BLaER1 treated with 17β-estradiol and CSF1 and Interleukin-3, amounts not matched to agents 10 nM and 100 nM (cell line): ENCODE results near the gene ANKRD29.
"Not testable (repeated sequence)": the region's sequence is repeated elsewhere in the genome, so short reads cannot be mapped to it uniquely, and the experiment has no call there.

ENCODE experiments used
- H3K27ac ChIP-seq, 11 experiments: shearing (Covaris generic); formaldehyde crosslinking; 2 replicates each; pipeline ENCODE4 v1.8.1; 2022
- H3K27me3 ChIP-seq, 11 experiments: shearing (Covaris generic); formaldehyde crosslinking; 2 replicates each; pipeline ENCODE4 v1.8.1; 2022
- H3K36me3 ChIP-seq, 11 experiments: shearing (Covaris generic); formaldehyde crosslinking; 2 replicates each; pipeline ENCODE4 v1.8.1; 2022
- H3K4me1 ChIP-seq, 10 experiments: shearing (Covaris generic); formaldehyde crosslinking; 2 replicates each; pipeline ENCODE4 v1.8.1; 2022
- H3K4me2 ChIP-seq, 11 experiments: shearing (Covaris generic); formaldehyde crosslinking; 2 replicates each; pipeline ENCODE4 v1.8.1; 2022
- H3K4me3 ChIP-seq, 10 experiments: shearing (Covaris generic); formaldehyde crosslinking; 2 replicates each; pipeline ENCODE4 v1.8.1; 2022
- H3K9ac ChIP-seq, 11 experiments: shearing (Covaris generic); formaldehyde crosslinking; 2 replicates each; pipeline ENCODE4 v1.8.1; 2022
- H3K9me3 ChIP-seq, 11 experiments: shearing (Covaris generic); formaldehyde crosslinking; replicated peaks in 1 of 11; 2 replicates each; pipeline ENCODE4 v1.8.1; 2022
- H4K20me1 ChIP-seq, 11 experiments: shearing (Covaris generic); formaldehyde crosslinking; 2 replicates each; pipeline ENCODE4 v1.8.1; 2022
- Cebpa-rat ChIP-seq, 11 experiments: shearing (Covaris generic); IDR thresholded peaks; 2 replicates each; pipeline ENCODE4 v1.8.1; 2022

The ANKRD29 gene

GRCh38 chr18:23563377-23564043 lies 99.2 kb downstream of the ANKRD29 start:
- TF ChIP-seq Cebpa-rat (IDR thresholded peaks at IDR 0.05): no peak
- Histone ChIP-seq H3K9ac (no peak overlapping the region), H3K36me3 (peaks cover 83 to 98% (median 96%) of the 10 kb centered on the region in 11 experiments), H3K4me1 (peaks cover 0 to 14% (median 9%) of the 10 kb centered on the region in 10 experiments; a peak in 10 of 20 replicates), H3K27ac (no peak overlapping the region), H3K9me3 (no peaks in the 10 kb centered on the region), H3K4me2 (peak overlapping the region in 4 of 11 experiments; percentile 10 to 50 (median 34); a peak in 5 of 22 replicates), H3K27me3 (peaks cover 0 to 11% (median 0%) of the 10 kb centered on the region in 11 experiments; a peak in 3 of 22 replicates), H4K20me1 (peaks cover 0 to 94% (median 0%) of the 10 kb centered on the region in 11 experiments; a peak in 7 of 22 replicates), H3K4me3 (no peak overlapping the region)

- peaks cover 0 to 94% (median 0%) of the 10 kb centered on the region in 11 experiments; a peak in 10 of 22 replicates for H4K20me1 ChIP-seq
- no peak overlapping the region for H3K9ac ChIP-seq
- peaks cover 0 to 14% (median 9%) of the 10 kb centered on the region in 10 experiments; a peak in 10 of 20 replicates for H3K4me1 ChIP-seq
- no peak overlapping the region for H3K4me2 ChIP-seq
- no peak for TF ChIP-seq Cebpa-rat (IDR thresholded peaks at IDR 0.05)
- H3K27me3 ChIP-seq: peaks cover 0 to 26% (median 0%) of the 10 kb centered on the region in 11 experiments; a peak in 3 of 22 replicates
- no peaks in the 10 kb centered on the region for H3K9me3 ChIP-seq
- peaks cover 83 to 98% (median 96%) of the 10 kb centered on the region in 11 experiments for H3K36me3 ChIP-seq
- no peak overlapping the region for H3K4me3 ChIP-seq
- H3K27ac ChIP-seq: no peak overlapping the region
These were observed 102.5 kb downstream of the ANKRD29 start for GRCh38 chr18:23560186-23560585.

GRCh38 chr18:23557511-23557910 lies 105.2 kb downstream of the ANKRD29 start:
- not testable (repeated sequence) for H3K4me3 ChIP-seq, H3K27ac ChIP-seq, H3K4me1 ChIP-seq, H3K4me2 ChIP-seq, H3K9ac ChIP-seq, H3K9me3 ChIP-seq
- peaks cover 0 to 94% (median 0%) of the 10 kb centered on the region in 11 experiments; a peak in 11 of 22 replicates for H4K20me1 ChIP-seq
- H3K27me3 ChIP-seq: peaks cover 0 to 29% (median 0%) of the 10 kb centered on the region in 11 experiments; a peak in 2 of 22 replicates
- peaks cover 93 to 98% (median 97%) of the 10 kb centered on the region in 11 experiments for H3K36me3 ChIP-seq

- H3K36me3 ChIP-seq: peaks cover 93 to 98% (median 97%) of the 10 kb centered on the region in 11 experiments
These were observed 106.4 kb downstream of the ANKRD29 start for GRCh38 chr18:23556145-23556780.

GRCh38 chr18:23553887-23554286 lies 108.8 kb downstream of the ANKRD29 start:
- no peak overlapping the region for H3K27ac ChIP-seq
- H3K9ac ChIP-seq: no peak overlapping the region
- H3K27me3 ChIP-seq: peaks cover 0 to 23% (median 0%) of the 10 kb centered on the region in 11 experiments; a peak in 2 of 22 replicates
- no peak overlapping the region for H3K4me3 ChIP-seq
- H3K4me2 ChIP-seq: no peak overlapping the region
- H3K9me3 ChIP-seq: no peaks in the 10 kb centered on the region
- peaks cover 94 to 98% (median 97%) of the 10 kb centered on the region in 11 experiments for H3K36me3 ChIP-seq
- no peak for TF ChIP-seq Cebpa-rat (IDR thresholded peaks at IDR 0.05)
- peaks cover 0 to 96% (median 0%) of the 10 kb centered on the region in 11 experiments; a peak in 11 of 22 replicates for H4K20me1 ChIP-seq
- no peaks in the 10 kb centered on the region for H3K4me1 ChIP-seq

More at GRCh38 chr18:23556145-23556780, 106.4 kb downstream of the ANKRD29 start:
- H4K20me1 ChIP-seq: peaks cover 0 to 94% (median 0%) of the 10 kb centered on the region in 11 experiments; a peak in 11 of 22 replicates
- no peak overlapping the region for H3K4me2 ChIP-seq
- peaks cover 0 to 34% (median 0%) of the 10 kb centered on the region in 11 experiments; a peak in 2 of 22 replicates for H3K27me3 ChIP-seq
- H3K27ac ChIP-seq: no peak overlapping the region
- H3K4me1 ChIP-seq: no peaks in the 10 kb centered on the region
- H3K4me3 ChIP-seq: no peak overlapping the region
- no peak for TF ChIP-seq Cebpa-rat (IDR thresholded peaks at IDR 0.05)
- H3K9ac ChIP-seq: no peak overlapping the region
- H3K9me3 ChIP-seq: no peaks in the 10 kb centered on the region

- no peak overlapping the region for H3K27ac ChIP-seq
- H3K9me3 ChIP-seq: no peaks in the 10 kb centered on the region
- H4K20me1 ChIP-seq: peaks cover 0 to 100% (median 0%) of the 10 kb centered on the region in 11 experiments; a peak in 11 of 22 replicates
- peaks cover 97 to 100% (median 100%) of the 10 kb centered on the region in 11 experiments for H3K36me3 ChIP-seq
- H3K9ac ChIP-seq: no peak overlapping the region
- H3K27me3 ChIP-seq: peaks cover 0 to 19% (median 0%) of the 10 kb centered on the region in 11 experiments; a peak in 2 of 22 replicates
- no peaks in the 10 kb centered on the region for H3K4me1 ChIP-seq
- H3K4me2 ChIP-seq: no peak overlapping the region
- H3K4me3 ChIP-seq: no peak overlapping the region
- TF ChIP-seq Cebpa-rat (IDR thresholded peaks at IDR 0.05): no peak
These were observed 110.2 kb downstream of the ANKRD29 start for GRCh38 chr18:23552505-23552904.

GRCh38 chr18:23551978-23552377 lies 110.7 kb downstream of the ANKRD29 start:
- H3K36me3 ChIP-seq: peaks cover 97 to 100% (median 100%) of the 10 kb centered on the region in 11 experiments

GRCh38 chr18:23550898-23551297 lies 111.8 kb downstream of the ANKRD29 start:
- H4K20me1 ChIP-seq: peaks cover 0 to 100% (median 0%) of the 10 kb centered on the region in 11 experiments; a peak in 10 of 22 replicates
- no peak overlapping the region for H3K27ac ChIP-seq

More at GRCh38 chr18:23551978-23552377, 110.7 kb downstream of the ANKRD29 start:
- peaks cover 0 to 100% (median 0%) of the 10 kb centered on the region in 11 experiments; a peak in 11 of 22 replicates for H4K20me1 ChIP-seq
- H3K9me3 ChIP-seq: no peaks in the 10 kb centered on the region
- no peaks in the 10 kb centered on the region for H3K4me1 ChIP-seq
- no peak overlapping the region for H3K4me2 ChIP-seq
- H3K27ac ChIP-seq: no peak overlapping the region
- TF ChIP-seq Cebpa-rat (IDR thresholded peaks at IDR 0.05): no peak
- H3K9ac ChIP-seq: no peak overlapping the region
- no peak overlapping the region for H3K4me3 ChIP-seq
- H3K27me3 ChIP-seq: peaks cover 0 to 19% (median 0%) of the 10 kb centered on the region in 11 experiments; a peak in 2 of 22 replicates

More at GRCh38 chr18:23550898-23551297, 111.8 kb downstream of the ANKRD29 start:
- Histone ChIP-seq H3K27me3 (peaks cover 0 to 14% (median 0%) of the 10 kb centered on the region in 11 experiments; a peak in 2 of 22 replicates), H3K36me3 (peaks cover 97 to 100% (median 100%) of the 10 kb centered on the region in 11 experiments), H3K4me1 (no peaks in the 10 kb centered on the region), H3K4me3 (no peak overlapping the region), H3K9ac (no peak overlapping the region), H3K4me2 (no peak overlapping the region), H3K9me3 (no peaks in the 10 kb centered on the region)
- no peak for TF ChIP-seq Cebpa-rat (IDR thresholded peaks at IDR 0.05)
